Measurements from ENCODE around the gene CCL19.
A peak's percentile ranks its signal among the peaks of the same experiment; 100 is the strongest.
"Not testable (repeated sequence)": the region's sequence is repeated elsewhere in the genome, so short reads cannot be mapped to it uniquely, and the experiment has no call there.

The CCL19 gene

DNA sequence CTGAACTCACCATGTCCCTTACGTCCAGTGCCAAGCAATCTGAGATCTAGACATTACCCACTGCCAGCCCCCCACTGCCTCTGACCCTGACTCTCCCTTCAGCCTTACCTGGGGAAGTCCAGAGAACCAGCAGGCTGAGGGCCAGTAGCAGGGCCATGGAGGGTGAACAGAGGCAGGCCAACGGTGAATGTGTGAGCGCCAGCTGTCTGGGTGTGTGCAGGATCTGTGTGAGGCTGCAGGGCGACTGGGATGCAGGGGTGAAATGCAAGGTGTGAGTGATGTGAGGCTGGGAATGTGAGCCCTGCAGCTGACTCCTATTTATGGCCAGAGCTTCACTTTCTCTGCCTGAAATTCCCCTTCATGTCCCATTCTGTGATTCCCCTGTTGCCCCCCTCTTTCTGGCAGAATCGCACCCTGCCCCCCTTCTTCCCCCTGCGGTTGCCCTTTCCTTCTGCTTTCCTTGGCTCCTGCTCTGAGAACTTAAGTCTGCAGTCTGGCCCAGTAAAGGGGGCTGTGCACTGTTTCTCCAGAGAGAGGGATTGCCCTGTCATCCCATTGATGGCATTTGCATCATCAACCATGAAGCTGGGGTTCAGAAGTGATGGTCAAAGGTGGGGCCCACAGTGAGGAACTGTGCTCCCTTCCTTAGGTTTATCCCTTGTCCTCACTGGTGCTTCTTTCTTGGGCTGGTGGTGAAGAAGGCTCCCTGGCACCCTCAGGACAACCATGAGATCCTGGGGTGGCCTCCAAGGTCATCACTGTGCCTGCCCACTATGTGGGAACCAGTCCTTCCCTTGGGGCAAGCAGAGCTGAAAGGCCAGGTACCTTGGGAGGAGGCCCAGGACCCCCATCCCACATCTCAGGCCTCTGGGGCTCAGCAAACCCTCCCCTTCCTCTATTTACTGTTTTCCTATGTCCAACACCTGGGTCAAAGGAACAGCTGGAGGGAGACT lies at the start of gene CCL19:
TSS of gene CCL19 (minus strand) at position 294 of the 953 bp plus-strand sequence. CDS start at position 157, 137 bp downstream.
- DNase-seq (ENCODE audit: low read depth in 2 of 2) = no peak

DNA sequence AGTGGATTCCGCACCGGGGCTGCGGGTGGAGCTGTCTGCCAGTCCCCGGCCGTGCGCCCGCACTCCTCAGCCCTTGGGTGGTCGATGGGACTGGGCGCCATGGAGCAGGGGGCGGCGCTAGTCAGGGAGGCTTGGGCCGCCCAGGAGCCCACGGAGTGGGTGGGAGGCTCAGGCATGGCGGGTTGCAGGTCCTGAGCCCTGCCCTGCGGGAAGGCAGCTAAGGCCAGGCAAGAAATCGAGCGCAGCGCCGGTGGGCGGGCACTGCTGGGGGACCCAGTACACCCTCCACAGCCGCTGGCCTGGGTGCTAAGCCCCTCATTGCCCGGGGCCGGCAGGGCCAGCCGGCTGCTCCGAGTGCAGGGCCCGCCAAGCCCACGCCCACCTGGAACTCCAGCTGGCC lies 49.1 kb upstream of the CCL19 start:
- DNase-seq (ENCODE audit: low read depth in 2 of 2) = not testable (repeated sequence)

DNA sequence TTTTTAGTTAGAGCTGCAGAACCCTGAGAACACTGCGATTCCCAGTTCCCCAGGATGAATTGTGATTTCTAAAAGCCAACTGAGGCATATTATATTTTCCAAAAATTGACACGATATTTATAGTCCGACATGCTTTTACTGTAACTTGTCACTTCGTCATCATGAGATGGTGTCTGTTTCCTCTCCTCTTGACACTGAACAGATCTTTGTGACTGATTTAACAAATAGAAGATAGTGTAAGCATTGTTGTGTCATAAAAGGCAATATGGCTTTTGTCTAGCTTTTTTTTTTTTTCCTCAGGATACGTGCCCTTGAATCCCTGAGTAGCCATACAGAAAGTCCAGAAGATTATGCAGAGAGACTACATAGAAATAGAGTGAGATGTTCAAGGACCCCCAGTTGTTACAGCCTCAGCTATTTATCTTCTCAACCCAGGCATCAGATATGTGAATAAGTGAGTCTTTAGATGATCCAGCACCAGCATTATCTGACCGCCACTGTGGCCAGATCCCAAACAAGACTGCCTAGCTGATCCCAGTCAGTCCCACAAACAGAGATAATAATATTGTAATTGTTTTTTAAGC lies 46.7 kb upstream of the CCL19 start:
- no peak for DNase-seq (ENCODE audit: low read depth in 2 of 2)

DNA sequence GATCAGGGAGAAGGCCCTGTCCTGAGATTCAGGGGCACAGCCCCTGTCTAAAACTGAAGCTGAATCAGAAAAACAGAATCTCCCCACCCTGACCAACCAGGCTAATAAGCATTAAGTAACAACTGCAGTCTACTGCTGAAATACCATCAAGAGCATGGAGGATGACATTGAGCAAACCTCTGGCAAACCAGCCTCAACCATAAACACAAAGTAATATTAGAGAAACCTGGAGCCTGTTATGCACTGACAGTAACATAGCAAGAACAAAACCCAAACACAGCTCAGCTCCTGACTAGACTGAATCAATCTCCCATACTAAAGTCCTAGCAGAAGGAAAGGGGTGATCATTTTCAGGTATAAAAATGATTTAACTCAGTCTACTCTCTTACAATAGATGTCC lies 43.6 kb upstream of the CCL19 start:
- DNase-seq (ENCODE audit: low read depth in 2 of 2) = no peak

DNA sequence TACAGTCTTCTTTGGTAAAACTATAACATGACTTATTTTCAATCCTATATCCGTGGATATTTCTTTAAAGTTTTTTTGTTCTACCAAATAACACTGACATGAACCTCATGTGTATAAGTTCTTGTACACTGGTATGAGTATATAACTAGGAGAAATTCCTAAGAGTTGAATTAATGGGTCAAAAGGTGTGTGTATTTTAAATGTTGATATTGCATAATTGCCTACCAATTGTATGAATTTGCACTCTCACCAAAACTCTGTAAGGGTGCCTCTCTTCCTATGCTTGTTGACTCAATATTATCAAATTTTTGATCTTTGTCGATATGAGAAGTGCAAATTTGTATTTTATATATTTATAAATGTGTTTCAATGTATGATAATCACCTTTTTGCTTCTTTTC lies 41.8 kb upstream of the CCL19 start:
- DNase-seq (ENCODE audit: low read depth in 2 of 2) = no peak

DNA sequence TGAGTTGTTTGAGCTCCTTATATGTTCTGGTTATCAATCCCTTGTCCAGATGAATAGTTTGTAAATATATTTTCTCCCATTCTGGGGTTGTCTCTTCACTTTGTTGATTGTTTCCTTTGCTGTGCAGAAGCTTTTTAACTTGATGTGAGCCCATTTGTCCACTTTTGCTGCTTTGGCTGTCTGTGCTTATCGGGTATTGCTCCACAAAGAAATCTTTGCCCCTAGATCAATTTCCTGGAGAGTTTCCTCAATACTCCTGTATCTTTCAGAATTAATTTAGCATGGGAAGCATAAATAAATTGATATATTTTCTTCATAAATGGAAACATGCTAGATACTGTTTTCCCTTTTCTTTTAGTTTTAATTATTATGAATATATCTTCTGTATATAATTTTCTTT lies 41.4 kb upstream of the CCL19 start:
- no peak for DNase-seq (ENCODE audit: low read depth in 2 of 2)

DNA sequence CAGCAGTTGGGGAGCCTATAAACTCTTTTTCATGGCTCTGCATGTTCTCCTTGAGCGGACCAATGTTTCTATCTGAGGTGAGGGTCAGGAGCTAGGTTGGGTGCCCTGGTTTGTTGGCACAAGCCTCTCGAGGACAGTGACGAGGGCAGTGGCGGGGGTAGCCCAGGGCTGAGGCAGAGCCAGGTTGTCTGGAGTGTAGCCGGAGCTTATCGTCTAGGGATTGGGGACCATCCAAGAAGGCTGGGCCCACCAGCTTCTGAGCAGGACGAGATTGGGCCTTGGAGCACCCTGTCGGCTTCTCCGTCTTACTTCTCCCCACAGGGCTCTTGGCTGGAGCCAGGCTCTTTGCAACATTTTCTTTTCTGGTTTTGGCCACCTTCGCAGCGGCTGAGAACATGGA lies 32.1 kb upstream of the CCL19 start:
- no peak for DNase-seq (ENCODE audit: low read depth in 2 of 2)

DNA sequence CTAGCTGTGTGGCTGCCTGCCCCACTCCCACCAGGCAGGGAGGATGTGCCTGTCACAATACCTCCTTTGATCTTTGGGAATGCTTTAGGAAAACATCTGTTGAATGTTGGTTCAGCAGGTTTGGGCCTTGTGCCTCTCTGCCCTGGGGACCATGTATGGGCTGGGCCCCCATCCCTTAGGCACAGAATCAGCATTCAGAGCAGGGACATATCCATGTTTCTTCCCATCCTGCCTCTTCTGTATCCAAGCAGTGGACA lies 28.6 kb upstream of the CCL19 start:
- not testable (repeated sequence) for DNase-seq (ENCODE audit: low read depth in 2 of 2)

DNA sequence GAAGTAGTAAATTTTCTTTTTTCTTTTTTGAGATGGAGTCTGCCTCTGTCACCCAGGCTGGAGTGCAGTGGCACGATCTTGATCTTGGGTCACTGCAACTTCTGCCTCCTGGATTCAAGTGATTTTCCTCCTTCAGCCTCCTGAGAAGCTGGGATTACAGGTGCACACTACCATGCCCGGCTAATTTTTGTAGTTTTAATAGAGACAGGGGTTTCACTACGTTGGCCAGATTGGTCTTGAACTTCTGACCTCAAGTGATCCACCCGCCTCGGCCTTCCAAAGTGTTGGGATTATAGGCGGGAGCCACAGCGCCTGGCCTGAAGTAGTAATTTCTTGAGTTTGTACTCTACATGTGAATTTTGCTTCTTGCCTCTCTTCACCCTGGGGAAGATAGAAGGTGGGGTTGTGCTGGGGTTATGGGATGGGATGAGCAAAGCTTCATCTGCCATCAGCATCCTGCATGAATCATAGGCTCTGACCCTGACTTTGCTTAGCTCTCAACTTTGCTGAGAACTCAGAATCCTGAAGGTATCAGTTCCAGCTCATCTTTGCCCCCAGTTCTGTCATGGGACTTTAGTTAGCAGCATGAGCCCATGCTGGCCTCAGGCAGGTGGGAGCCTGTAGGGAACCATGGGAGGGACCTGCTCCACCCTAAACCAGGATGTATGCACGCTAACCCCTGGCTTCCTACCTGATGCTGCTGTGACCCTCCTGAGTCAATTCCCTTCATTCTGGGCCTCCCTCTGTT lies 28.1 kb upstream of the CCL19 start:
- no peak for DNase-seq (ENCODE audit: low read depth in 2 of 2)

DNA sequence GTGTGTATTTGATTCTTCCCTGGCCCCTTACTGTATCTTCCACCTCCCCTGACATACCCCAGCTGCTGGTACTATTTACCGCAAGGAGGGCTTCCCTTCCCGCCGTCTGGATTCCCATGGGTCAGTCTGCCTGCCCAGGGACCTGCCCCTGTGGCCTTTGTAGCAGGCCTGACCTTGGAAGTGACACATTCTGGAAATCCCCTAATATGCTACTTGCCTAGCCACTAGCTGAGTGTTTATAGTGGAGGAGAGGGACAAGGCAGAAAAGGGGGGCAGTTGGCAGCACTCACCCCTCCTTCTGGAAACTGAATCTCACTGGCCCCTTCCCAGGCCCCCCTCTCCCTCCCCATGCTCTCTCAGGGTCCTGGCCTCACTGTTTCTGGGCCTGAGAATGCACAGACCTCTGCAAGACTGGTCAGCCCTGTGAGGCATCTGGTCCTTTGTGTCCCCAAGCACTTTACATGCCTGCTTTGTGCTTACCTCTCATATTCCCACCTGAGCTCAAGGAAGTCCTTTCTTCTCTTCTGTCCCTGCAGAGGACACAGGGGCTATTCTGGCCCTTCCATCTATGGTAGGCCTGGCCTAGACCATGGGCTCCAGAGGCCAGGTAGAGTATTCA lies 27.0 kb upstream of the CCL19 start:
- DNase-seq (ENCODE audit: low read depth in 2 of 2) = no peak

DNA sequence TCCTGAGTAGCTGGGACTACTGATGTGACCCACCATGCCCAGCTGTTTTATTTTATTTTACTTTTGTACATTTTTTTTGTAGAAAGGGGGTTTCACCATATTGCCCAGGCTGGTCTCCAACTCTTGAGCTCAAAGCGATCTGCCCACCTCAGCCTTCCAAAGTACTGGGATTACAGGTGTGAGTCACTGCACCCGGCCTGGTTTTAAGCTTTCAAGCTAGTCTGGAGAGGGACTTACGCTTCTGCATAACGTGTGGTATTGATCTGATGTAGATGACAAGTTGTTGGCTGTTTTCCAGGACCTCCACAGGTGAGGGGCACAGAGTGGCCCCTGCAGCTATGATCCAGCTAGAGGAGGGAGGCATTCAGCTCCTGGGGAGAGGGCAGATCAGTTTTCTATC lies 25.6 kb upstream of the CCL19 start:
- no peak for DNase-seq (ENCODE audit: low read depth in 2 of 2)

DNA sequence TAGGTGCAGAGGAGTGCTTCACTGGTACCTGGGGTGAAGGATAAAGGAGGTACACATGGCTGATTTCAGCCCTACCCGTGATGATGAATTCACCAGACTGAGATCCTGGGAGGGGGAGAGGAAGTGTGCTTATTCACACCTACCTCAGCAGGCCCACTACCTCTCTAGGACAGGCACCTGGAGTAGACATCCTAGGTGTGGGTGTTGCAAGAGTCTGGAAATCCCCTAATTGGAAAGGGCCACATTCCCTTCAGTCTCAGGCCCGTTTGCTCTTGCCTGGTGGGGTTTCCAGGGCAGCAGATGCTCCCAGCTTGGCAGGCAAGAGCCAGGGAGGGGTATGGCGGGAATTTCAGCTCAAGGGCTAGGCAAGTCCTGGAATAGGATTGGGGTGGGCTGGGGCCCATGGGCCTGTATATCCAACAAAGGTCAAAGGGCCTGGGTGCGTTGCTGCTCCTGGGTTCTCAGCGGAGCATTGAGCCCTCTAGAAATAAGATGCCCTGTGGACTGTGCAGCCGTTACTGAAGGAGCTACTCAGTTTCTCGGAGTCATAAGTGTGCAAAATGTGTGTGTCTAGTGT lies 24.7 kb upstream of the CCL19 start:
- no peak for DNase-seq (ENCODE audit: low read depth in 2 of 2)

DNA sequence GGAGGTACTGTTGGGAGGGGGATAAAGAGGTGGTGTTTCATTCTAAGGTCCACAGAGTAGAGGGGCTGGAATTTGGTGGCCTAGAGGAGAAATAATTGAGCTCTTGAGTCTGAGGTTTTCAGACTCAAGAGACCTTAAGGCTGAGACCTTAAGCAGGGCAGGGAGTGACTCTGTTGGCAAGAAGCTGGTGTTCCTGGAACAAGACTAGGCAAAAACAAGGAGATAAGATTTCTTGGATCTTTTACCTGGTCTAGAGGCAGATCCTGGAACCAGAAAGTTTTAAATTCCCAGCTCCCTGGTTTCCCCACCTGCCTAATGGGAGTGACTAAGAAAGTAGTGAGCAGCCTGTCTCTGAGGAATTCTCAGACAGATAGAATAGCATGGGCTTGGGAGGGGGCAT lies 22.9 kb upstream of the CCL19 start:
- no peak for DNase-seq (ENCODE audit: low read depth in 2 of 2)

DNA sequence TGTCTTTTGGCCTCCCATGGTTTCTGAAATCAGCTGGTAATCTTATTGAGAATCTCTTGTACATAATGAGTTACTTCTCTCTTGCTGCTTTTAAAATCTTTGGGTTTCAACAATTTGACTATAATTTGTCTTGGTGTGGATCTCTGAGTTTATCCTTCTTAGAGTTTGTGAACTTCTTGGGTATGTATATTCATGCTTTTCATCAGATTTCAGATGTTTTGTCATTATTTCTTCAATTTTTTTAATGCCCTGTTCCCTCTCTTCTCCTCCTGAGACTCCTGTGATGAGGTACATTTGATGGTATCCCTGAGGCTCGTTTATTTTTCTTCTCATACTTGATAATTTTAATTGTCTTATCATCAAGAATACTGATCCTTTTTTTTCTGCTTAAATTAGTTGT lies 21.1 kb upstream of the CCL19 start:
- no peak for DNase-seq (ENCODE audit: low read depth in 2 of 2)

DNA sequence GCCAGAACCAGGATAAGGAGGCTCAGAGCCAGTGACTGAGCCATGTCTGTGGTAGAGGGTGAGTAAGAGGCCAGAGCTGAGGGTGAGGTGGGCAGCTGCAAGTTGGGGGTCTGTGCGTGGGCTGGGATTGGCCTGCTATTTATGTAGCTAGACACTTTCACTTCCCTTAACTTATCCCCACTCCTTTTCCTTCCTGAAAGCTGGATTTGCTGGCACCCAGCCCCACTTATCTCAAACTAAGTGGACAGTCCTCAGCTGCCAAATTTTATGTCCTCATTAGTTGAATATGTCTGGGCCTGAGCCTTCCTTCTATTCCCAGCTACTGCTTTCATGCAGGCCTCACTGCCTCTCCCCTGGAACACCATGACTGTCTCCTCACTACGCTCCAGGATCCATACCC lies 18.9 kb upstream of the CCL19 start, which contains the start of gene CCL21:
TSS of gene CCL21 (minus strand) at position 114 of the 400 bp plus-strand sequence. CDS start at position 44, 70 bp downstream.
- DNase-seq (ENCODE audit: low read depth in 2 of 2) = no peak

DNA sequence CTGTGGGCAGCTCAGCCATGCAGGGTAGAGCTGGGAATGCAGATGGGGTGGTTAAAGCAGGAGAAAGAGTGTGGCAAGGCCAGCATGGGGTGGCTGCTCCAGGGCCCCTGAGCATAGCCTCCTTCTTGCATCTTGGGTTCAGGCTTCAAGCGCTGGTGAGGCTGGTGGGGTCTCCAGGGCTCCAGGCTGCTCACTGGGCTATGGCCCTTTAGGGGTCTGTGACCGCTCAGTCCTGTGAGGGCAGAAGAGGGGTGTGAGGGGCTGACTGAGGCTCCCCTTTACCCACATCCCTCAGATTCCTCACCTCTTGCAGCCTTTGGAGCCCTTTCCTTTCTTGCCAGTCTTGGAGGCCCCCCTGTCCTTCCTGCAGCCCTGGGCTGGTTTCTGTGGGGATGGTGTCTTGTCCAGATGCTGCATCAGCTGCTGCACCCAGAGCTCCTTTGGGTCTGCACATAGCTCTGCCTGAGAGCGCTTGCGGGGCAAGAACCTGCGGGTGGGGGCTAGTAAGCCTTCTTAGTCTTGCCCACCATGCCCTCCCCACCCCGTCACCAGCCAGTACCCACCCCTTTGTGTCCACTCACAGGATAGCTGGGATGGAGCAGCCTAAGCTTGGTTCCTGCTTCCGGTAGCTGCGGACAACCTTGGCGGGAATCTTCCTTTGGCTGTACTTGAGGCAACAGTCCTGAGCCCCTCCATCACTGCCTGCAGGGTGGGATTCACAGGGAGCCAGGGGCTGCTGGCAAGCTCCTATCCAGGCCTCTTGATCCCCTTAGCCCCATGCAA lies 18.3 kb upstream of the CCL19 start:
- DNase-seq (ENCODE audit: low read depth in 2 of 2) = no peak

DNA sequence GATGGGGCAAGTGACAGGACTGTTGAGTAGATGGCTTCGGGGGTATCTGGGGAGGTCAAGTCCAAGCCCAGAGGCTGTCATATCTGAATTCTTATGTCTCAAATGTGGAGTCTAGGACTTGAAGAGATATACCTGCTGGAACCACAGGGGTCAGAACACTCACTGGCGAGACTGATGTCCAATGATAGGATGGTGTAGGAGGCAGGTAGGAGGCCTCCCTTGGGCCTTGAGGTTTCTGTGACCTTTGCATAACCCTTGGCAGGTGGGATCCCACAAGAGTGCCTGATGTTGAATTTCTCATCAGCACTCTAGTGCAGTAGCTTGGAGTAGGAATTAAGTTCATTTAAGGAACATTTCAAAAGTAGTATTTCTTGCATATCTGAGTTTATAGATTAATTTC lies 16.1 kb upstream of the CCL19 start:
- DNase-seq (ENCODE audit: low read depth in 2 of 2) = no peak

DNA sequence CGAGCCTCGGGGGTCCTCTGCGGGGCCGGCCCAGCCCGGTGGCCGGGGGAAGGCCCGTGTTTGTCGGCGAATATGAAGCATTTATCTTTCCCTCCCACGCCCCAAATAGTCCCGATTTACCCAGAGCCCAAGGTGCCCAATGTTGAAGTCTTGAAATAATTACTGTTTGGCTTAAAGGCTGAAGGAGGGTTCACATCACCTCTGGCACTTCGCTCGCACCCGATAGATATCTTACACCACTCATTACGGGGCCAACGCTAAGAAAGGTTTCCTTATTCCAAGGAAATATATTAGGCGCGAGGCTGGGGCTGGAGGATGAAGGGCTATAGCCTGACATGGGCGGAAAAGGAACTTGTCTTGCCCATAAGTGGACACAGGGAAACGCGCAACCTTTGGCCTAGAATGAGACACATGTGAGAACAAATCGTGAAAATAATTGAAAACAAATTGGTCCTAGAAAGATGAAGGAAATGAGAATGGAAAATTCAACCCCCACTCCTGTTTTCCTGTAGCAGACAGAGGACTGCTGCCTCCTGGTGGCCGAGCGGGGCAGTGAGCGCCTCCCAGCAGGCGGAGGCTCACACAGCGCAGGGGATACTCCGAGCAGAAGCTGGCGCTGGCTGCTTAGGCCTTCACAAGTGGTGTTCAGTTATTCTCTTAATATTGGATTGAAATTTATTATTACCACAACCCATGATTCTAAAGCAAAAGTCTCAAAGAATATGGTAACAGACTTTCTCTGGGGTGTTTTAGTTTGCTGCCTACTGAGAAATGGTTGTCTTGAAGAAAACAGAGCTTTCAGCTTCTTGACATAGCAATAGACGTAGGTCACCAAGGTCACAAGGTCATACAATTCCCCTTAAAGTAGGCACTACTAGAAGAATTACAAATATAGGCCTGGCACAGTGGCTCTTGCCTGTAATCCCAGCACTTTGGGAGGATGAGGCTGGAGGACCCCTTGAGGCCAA lies 11.0 kb upstream of the CCL19 start:
- DNase-seq (ENCODE audit: low read depth in 2 of 2) = peak; percentile 58 to 77

DNA sequence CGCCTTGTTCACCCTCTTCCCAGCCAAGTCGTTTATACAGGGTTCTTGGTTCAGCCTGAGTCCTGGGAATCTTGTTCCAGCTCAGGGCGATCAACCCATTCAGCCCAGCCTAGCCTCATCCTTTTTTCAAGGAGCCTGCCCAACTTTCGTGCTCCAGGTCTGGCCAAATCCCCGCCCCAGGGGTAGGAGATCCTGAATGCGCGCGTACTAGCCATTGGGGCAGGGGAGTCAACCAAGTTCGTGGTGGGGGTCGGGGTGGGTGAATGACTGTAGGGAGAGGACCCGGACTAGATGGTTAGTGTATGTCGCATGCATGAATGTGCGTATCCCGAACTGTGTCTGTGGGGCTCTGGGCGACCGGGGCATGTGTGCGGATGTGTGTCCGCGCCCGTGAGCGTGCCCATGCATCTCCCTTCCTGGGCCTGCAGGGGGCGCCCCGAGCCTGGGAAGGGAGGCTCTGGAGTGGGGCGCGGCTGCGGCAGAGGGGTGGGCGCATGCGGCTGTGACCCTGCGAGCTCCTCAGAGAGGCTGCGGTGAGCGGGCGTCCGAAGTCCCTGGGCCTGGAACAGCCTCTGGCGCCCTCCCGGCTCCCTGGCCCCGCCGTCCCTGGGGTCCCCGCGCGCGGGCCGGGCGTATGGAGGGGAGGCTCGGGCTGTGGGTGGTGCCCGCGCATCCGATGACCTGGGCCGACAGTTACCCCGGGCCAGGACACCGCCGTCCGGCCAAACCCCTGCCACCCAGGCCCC lies 10.1 kb upstream of the CCL19 start:
- peak; percentile 39 to 52 for DNase-seq (ENCODE audit: low read depth in 2 of 2)

All from stimulated activated CD8-positive, alpha-beta memory T cell treated with anti-CD3 and anti-CD28 coated beads, Interleukin-7, amount 100 ng/mL, for 1 hour (primary cell).